CD4-positive, alpha-beta T cell (primary cell): ENCODE results near the gene AGRN. TPM values are rescaled to one million over a fixed set of nuclear protein-coding genes. Genes with fewer than 3 reads are reported as not detected.

Source experiments
- ATAC-seq: fragments of 200-7000 bp; cut with Tn5 transposase; one replicate; pipeline ENCODE4 v1.10.0; 2022; ENCODE audit warnings: mild to moderate bottlenecking; ENCODE audit not compliant: poor library complexity
- CTCF ChIA-PET: fragments of 350-600 bp; sonication (Branson Sonifier 250); formaldehyde crosslinking; loops from one replicate; lab custom pipeline; 2021; ENCODE audit warnings: antibody characterized with exemption, inconsistent platforms; lab: Charles Lee
- POLR2A ChIA-PET: fragments of 350-600 bp; sonication (Branson Sonifier 250); formaldehyde crosslinking; loops from one replicate; lab custom pipeline; 2021; ENCODE audit warnings: antibody characterized with exemption, inconsistent platforms; lab: Charles Lee
- DNase-seq, 14 experiments: peaks; one replicate each; pipeline ENCODE4 v3.0.0-alpha.2; 2013 to 2020; ENCODE audit warnings: mixed read lengths in 2 of 14
- H3K27ac ChIP-seq, 2 donors: one replicate each; pipeline versions ENCODE4 v1.5.1 to v1.7.0; 2013; ENCODE audit warnings: low read length in 2 of 2, low read depth in 1 of 2, mild to moderate bottlenecking in 1 of 2
- H3K27me3 ChIP-seq, 2 experiments: 1 replicate in 1 of 2; 2 replicates in 1 of 2; pipeline versions ENCODE4 v1.6.1 to v1.7.0; 2013; ENCODE audit warnings: low read length in 2 of 2, control low read depth in 1 of 2, mild to moderate bottlenecking in 1 of 2, moderate library complexity in 1 of 2; ENCODE audit not compliant: insufficient read depth in 2 of 2, control insufficient read depth in 1 of 2
- H3K36me3 ChIP-seq: one replicate; pipeline ENCODE4 v1.6.1; 2013; ENCODE audit warnings: low read length, control low read depth; ENCODE audit not compliant: insufficient read depth
- H3K4me1 ChIP-seq: one replicate; pipeline ENCODE4 v1.6.1; 2013; ENCODE audit warnings: low read length, control low read depth; ENCODE audit not compliant: insufficient read depth
- H3K4me3 ChIP-seq: one replicate; pipeline ENCODE4 v1.5.1; 2013; ENCODE audit warnings: mild to moderate bottlenecking, low read length, moderate library complexity
- H3K9me3 ChIP-seq, 2 experiments: 1 replicate in 1 of 2; 2 replicates in 1 of 2; pipeline versions ENCODE4 v1.6.1 to v1.7.0; 2013; ENCODE audit warnings: low read length in 2 of 2, mild to moderate bottlenecking in 2 of 2, control low read depth in 1 of 2, moderate library complexity in 1 of 2; ENCODE audit not compliant: control insufficient read depth in 1 of 2, insufficient read depth in 1 of 2
- H3K27ac Mint-ChIP-seq: one replicate; pipeline ENCODE4 v1.8.0; 2020; ENCODE audit warnings: mixed read lengths
- H3K27me3 Mint-ChIP-seq: one replicate; pipeline ENCODE4 v1.8.0; 2021; ENCODE audit warnings: mixed read lengths
- H3K36me3 Mint-ChIP-seq: one replicate; pipeline ENCODE4 v1.8.0; 2021; ENCODE audit warnings: low read depth, mixed read lengths
- H3K4me1 Mint-ChIP-seq: one replicate; pipeline ENCODE4 v1.8.0; 2021; ENCODE audit warnings: low read depth, mixed read lengths
- H3K4me3 Mint-ChIP-seq: one replicate; pipeline ENCODE4 v1.8.0; 2020; ENCODE audit warnings: mild to moderate bottlenecking, mixed read lengths
- H3K9me3 Mint-ChIP-seq: one replicate; pipeline ENCODE4 v1.8.0; 2020; ENCODE audit warnings: mixed read lengths
- CTCF ChIP-seq: fragments of 200-600 bp; IDR thresholded peaks from one replicate; pipeline ENCODE4 v1.8.0; 2022; ENCODE audit warnings: antibody characterized with exemption, mild to moderate bottlenecking
- intact Hi-C, 2 experiments: fragments of 100-400 bp; cut with DNase I in 1 of 2; cut with micrococcal nuclease in 1 of 2; formaldehyde crosslinking; loops; one replicate each; pipeline versions ENCODE4 v1.15.1 to v1.9.0; 2023 to 2025; cut with DNase I, micrococcal nuclease
- total RNA-seq, 174 experiments: library from RNA in 2 of 174; stranded (reverse) in 2 of 174; gene quantifications; one replicate each; pipeline ENCODE4 v1.2.3 and lab custom pipeline; 2021 to 2026

AGRN gene
- total RNA-seq, 2 experiments from 2014 or later: 1.5 to 2.0 TPM

GRCh38 chr1:1061682-1062345, 41.9 kb downstream of the AGRN start:
- Histone ChIP-seq H3K4me3 (no peak overlapping the region), H3K27me3 (peaks cover 47 to 52% of the 10 kb centered on the region in 2 experiments), H3K4me1 (peaks cover 41% of the 10 kb centered on the region), H3K27ac (no peak overlapping the region), H3K9me3 (peaks cover 0 to 44% of the 10 kb centered on the region in 2 experiments), H3K36me3 (no peaks in the 10 kb centered on the region)
- no peak overlapping the region for H3K4me3 Mint-ChIP-seq
- H3K27me3 Mint-ChIP-seq: peaks cover 40% of the 10 kb centered on the region
- no peak for ATAC-seq
- H3K4me1 Mint-ChIP-seq: peaks cover 4% of the 10 kb centered on the region
- CTCF ChIA-PET: no interaction called here
- POLR2A ChIA-PET: no interaction called here
- H3K27ac Mint-ChIP-seq: no peak overlapping the region
- no peak for TF ChIP-seq CTCF
- no peak for DNase-seq
- no peaks in the 10 kb centered on the region for H3K36me3 Mint-ChIP-seq
- intact Hi-C loops: loop anchor here in 1 of 2 experiments (10.0 kb wide), 1 partner anchor 157 kb away; no protein-coding TSS in a partner anchor
- H3K9me3 Mint-ChIP-seq: no peaks in the 10 kb centered on the region

- TF ChIP-seq CTCF: no peak
- no peak for ATAC-seq
- POLR2A ChIA-PET: no interaction called here
- no peaks in the 10 kb centered on the region for H3K36me3 Mint-ChIP-seq
- no peaks in the 10 kb centered on the region for H3K9me3 Mint-ChIP-seq
- H3K4me1 Mint-ChIP-seq: peaks cover 4% of the 10 kb centered on the region
- Histone ChIP-seq H3K9me3 (peaks cover 0 to 47% of the 10 kb centered on the region in 2 experiments), H3K27me3 (peaks cover 47 to 52% of the 10 kb centered on the region in 2 experiments), H3K36me3 (no peaks in the 10 kb centered on the region), H3K4me3 (no peak overlapping the region), H3K4me1 (peaks cover 41% of the 10 kb centered on the region), H3K27ac (no peak overlapping the region)
- no peak for DNase-seq
- intact Hi-C loops: loop anchor here (1.0 to 10.0 kb wide), 3 partner anchors 30 to 158 kb away; no protein-coding TSS in a partner anchor
- CTCF ChIA-PET: interaction anchor here (0.8 kb wide), 1 partner anchor 78 kb away, joined by 3 read pairs; no protein-coding TSS in a partner anchor
- peaks cover 38% of the 10 kb centered on the region for H3K27me3 Mint-ChIP-seq
- H3K4me3 Mint-ChIP-seq: no peak overlapping the region
- H3K27ac Mint-ChIP-seq: no peak overlapping the region
Measured at GRCh38 chr1:1062348-1063163, 42.6 kb downstream of the AGRN start.

- peaks cover 50% of the 10 kb centered on the region for H3K4me1 ChIP-seq
- no peak for DNase-seq
- CTCF ChIA-PET: interaction anchor here (0.8 to 1.3 kb wide), 8 partner anchors 29 to 242 kb away, joined by 3 to 7 read pairs (median 3); partner anchors contain the start of genes AGRN and PLEKHN1
- H3K27me3 ChIP-seq: peaks cover 44 to 47% of the 10 kb centered on the region in 2 experiments
- Mint-ChIP-seq H3K4me1 (peaks cover 4% of the 10 kb centered on the region), H3K9me3 (no peaks in the 10 kb centered on the region), H3K36me3 (no peaks in the 10 kb centered on the region), H3K27me3 (peaks cover 30% of the 10 kb centered on the region), H3K27ac (no peak overlapping the region), H3K4me3 (no peak overlapping the region)
- H3K9me3 ChIP-seq: peaks cover 0 to 46% of the 10 kb centered on the region in 2 experiments
- intact Hi-C loops: loop anchor here (1.0 to 10.0 kb wide), 3 partner anchors 31 to 159 kb away; no protein-coding TSS in a partner anchor
- POLR2A ChIA-PET: interaction anchor here (0.8 kb wide), 1 partner anchor 50 kb away, joined by 3 read pairs; the partner anchor contains the start of gene ISG15
- ATAC-seq: no peak
- H3K4me3 ChIP-seq: no peak overlapping the region
- TF ChIP-seq CTCF: no peak
- no peaks in the 10 kb centered on the region for H3K36me3 ChIP-seq
- no peak overlapping the region for H3K27ac ChIP-seq
Measured at GRCh38 chr1:1063261-1063944, 43.5 kb downstream of the AGRN start.
